GM19452 (cell line): Measurements from ENCODE around the gene FOXK1.
"Not testable (repeated sequence)": the region's sequence is repeated elsewhere in the genome, so short reads cannot be mapped to it uniquely, and the experiment has no call there.

Experiments used
- ATAC-seq: cut with Tn5 transposase; IDR thresholded peaks from one replicate; pipeline ENCODE4 v1.9.1; 2021; ENCODE audit not compliant: unreplicated experiment

Gene FOXK1

GRCh38 chr7:4783292-4783652 is 101.2 kb downstream of the FOXK1 start:
- no peak for ATAC-seq

- no peak for ATAC-seq
Observed at GRCh38 chr7:4783762-4784351, 101.8 kb downstream of the FOXK1 start.

- ATAC-seq = no peak
Observed at GRCh38 chr7:4784799-4785198, 102.7 kb downstream of the FOXK1 start.

GRCh38 chr7:4785371-4785770 is 103.3 kb downstream of the FOXK1 start:
- no peak for ATAC-seq

GRCh38 chr7:4786015-4786414 is 103.9 kb downstream of the FOXK1 start:
- ATAC-seq = no peak

GRCh38 chr7:4787541-4787940 is 105.4 kb downstream of the FOXK1 start:
- ATAC-seq = no peak

- no peak for ATAC-seq
Observed at GRCh38 chr7:4787947-4788626, 106.0 kb downstream of the FOXK1 start.

- ATAC-seq = no peak
Observed at GRCh38 chr7:4788627-4789189, 106.6 kb downstream of the FOXK1 start.

GRCh38 chr7:4789194-4790077 is 107.3 kb downstream of the FOXK1 start:
- no peak for ATAC-seq

GRCh38 chr7:4790078-4790465 is 108.0 kb downstream of the FOXK1 start:
- ATAC-seq = no peak

- no peak for ATAC-seq
Observed at GRCh38 chr7:4790516-4790991, 108.5 kb downstream of the FOXK1 start.

- ATAC-seq = no peak
Observed at GRCh38 chr7:4791101-4791737, 109.1 kb downstream of the FOXK1 start.

GRCh38 chr7:4791738-4792536 is 109.8 kb downstream of the FOXK1 start:
- no peak for ATAC-seq

GRCh38 chr7:4792537-4793126 is 110.5 kb downstream of the FOXK1 start:
- ATAC-seq = no peak

GRCh38 chr7:4793385-4793993 is 111.4 kb downstream of the FOXK1 start:
- ATAC-seq = not testable (repeated sequence)

- not testable (repeated sequence) for ATAC-seq
Observed at GRCh38 chr7:4794171-4794570, 112.1 kb downstream of the FOXK1 start.

GRCh38 chr7:4794591-4795350 is 112.7 kb downstream of the FOXK1 start:
- ATAC-seq = no peak

GRCh38 chr7:4796453-4796852 is 114.4 kb downstream of the FOXK1 start:
- no peak for ATAC-seq
